Measurements from ENCODE around the gene ROPN1B. TPM values are rescaled to one million over a fixed set of nuclear protein-coding genes. Genes with fewer than 3 reads are reported as not detected.

ROPN1B gene
- total and polyA plus RNA-seq, 2 experiments from 2014 or later, result not detected

DNA sequence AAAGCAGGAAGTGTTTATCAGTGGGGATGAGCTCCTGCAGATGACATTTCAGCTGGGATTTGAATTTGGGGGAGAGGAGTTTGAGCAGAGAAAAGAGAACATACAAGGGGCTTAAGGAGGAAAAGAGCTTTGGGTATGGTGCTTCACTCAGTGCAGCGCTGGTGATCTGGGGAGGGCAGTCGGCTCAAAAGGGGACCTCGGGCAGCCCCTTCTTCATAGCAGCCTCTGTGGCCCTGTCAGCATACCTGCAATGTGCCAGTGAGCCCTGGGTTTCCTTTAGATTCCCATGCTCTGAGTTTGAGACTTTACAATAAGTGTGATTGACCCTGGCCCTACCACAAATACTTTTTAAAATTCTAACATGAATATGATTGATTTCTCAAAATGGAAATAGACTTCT, 40.2 kb downstream of the ROPN1B start:
- TF ChIP-seq, protein P1, sequence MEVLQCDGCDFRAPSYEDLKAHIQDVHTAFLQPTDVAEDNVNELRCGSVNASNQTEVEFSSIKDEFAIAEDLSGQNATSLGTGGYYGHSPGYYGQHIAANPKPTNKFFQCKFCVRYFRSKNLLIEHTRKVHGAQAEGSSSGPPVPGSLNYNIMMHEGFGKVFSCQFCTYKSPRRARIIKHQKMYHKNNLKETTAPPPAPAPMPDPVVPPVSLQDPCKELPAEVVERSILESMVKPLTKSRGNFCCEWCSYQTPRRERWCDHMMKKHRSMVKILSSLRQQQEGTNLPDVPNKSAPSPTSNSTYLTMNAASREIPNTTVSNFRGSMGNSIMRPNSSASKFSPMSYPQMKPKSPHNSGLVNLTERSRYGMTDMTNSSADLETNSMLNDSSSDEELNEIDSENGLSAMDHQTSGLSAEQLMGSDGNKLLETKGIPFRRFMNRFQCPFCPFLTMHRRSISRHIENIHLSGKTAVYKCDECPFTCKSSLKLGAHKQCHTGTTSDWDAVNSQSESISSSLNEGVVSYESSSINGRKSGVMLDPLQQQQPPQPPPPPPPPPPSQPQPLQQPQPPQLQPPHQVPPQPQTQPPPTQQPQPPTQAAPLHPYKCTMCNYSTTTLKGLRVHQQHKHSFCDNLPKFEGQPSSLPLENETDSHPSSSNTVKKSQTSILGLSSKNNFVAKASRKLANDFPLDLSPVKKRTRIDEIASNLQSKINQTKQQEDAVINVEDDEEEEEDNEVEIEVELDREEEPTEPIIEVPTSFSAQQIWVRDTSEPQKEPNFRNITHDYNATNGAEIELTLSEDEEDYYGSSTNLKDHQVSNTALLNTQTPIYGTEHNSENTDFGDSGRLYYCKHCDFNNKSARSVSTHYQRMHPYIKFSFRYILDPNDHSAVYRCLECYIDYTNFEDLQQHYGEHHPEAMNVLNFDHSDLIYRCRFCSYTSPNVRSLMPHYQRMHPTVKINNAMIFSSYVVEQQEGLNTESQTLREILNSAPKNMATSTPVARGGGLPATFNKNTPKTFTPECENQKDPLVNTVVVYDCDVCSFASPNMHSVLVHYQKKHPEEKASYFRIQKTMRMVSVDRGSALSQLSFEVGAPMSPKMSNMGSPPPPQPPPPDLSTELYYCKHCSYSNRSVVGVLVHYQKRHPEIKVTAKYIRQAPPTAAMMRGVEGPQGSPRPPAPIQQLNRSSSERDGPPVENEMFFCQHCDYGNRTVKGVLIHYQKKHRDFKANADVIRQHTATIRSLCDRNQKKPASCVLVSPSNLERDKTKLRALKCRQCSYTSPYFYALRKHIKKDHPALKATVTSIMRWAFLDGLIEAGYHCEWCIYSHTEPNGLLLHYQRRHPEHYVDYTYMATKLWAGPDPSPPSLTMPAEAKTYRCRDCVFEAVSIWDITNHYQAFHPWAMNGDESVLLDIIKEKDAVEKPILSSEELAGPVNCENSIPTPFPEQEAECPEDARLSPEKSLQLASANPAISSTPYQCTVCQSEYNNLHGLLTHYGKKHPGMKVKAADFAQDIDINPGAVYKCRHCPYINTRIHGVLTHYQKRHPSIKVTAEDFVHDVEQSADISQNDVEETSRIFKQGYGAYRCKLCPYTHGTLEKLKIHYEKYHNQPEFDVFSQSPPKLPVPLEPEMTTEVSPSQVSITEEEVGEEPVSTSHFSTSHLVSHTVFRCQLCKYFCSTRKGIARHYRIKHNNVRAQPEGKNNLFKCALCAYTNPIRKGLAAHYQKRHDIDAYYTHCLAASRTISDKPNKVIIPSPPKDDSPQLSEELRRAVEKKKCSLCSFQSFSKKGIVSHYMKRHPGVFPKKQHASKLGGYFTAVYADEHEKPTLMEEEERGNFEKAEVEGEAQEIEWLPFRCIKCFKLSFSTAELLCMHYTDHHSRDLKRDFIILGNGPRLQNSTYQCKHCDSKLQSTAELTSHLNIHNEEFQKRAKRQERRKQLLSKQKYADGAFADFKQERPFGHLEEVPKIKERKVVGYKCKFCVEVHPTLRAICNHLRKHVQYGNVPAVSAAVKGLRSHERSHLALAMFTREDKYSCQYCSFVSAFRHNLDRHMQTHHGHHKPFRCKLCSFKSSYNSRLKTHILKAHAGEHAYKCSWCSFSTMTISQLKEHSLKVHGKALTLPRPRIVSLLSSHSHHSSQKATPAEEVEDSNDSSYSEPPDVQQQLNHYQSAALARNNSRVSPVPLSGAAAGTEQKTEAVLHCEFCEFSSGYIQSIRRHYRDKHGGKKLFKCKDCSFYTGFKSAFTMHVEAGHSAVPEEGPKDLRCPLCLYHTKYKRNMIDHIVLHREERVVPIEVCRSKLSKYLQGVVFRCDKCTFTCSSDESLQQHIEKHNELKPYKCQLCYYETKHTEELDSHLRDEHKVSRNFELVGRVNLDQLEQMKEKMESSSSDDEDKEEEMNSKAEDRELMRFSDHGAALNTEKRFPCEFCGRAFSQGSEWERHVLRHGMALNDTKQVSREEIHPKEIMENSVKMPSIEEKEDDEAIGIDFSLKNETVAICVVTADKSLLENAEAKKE (CRISPR knock-in tag; IDR thresholded peaks at IDR 0.05), result no peak
- TF ChIP-seq EZH2phosphoT487 (IDR thresholded peaks at IDR 0.05; ENCODE audit: unreplicated experiment) (no peak), NANOG (IDR thresholded peaks at IDR 0.05; ENCODE audit: borderline replicate concordance) (no peak), ZNF114 (CRISPR knock-in tag; IDR thresholded peaks at IDR 0.05) (no peak), JUNB (IDR thresholded peaks at IDR 0.05; ENCODE audit: unreplicated experiment) (no peak), POLR2AphosphoS5 (IDR thresholded peaks at IDR 0.05; ENCODE audit: low read depth) (no peak), EZH2 (IDR thresholded peaks at IDR 0.05; ENCODE audit: low read depth, unreplicated experiment) (no peak), ZNF331 (CRISPR knock-in tag; IDR thresholded peaks at IDR 0.05; ENCODE audit: low read depth) (no peak), CREB1 (CRISPR knock-in tag; IDR thresholded peaks at IDR 0.05; ENCODE audit: low read depth) (no peak), STAT1 (IDR thresholded peaks at IDR 0.05; ENCODE audit: unreplicated experiment) (no peak)
- TF ChIP-seq, protein P2, sequence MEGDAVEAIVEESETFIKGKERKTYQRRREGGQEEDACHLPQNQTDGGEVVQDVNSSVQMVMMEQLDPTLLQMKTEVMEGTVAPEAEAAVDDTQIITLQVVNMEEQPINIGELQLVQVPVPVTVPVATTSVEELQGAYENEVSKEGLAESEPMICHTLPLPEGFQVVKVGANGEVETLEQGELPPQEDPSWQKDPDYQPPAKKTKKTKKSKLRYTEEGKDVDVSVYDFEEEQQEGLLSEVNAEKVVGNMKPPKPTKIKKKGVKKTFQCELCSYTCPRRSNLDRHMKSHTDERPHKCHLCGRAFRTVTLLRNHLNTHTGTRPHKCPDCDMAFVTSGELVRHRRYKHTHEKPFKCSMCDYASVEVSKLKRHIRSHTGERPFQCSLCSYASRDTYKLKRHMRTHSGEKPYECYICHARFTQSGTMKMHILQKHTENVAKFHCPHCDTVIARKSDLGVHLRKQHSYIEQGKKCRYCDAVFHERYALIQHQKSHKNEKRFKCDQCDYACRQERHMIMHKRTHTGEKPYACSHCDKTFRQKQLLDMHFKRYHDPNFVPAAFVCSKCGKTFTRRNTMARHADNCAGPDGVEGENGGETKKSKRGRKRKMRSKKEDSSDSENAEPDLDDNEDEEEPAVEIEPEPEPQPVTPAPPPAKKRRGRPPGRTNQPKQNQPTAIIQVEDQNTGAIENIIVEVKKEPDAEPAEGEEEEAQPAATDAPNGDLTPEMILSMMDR (conservative IDR thresholded peaks at IDR 0.05; ENCODE audit: low read depth in 2 of 2), result no peak
- TF ChIP-seq, protein P3, sequence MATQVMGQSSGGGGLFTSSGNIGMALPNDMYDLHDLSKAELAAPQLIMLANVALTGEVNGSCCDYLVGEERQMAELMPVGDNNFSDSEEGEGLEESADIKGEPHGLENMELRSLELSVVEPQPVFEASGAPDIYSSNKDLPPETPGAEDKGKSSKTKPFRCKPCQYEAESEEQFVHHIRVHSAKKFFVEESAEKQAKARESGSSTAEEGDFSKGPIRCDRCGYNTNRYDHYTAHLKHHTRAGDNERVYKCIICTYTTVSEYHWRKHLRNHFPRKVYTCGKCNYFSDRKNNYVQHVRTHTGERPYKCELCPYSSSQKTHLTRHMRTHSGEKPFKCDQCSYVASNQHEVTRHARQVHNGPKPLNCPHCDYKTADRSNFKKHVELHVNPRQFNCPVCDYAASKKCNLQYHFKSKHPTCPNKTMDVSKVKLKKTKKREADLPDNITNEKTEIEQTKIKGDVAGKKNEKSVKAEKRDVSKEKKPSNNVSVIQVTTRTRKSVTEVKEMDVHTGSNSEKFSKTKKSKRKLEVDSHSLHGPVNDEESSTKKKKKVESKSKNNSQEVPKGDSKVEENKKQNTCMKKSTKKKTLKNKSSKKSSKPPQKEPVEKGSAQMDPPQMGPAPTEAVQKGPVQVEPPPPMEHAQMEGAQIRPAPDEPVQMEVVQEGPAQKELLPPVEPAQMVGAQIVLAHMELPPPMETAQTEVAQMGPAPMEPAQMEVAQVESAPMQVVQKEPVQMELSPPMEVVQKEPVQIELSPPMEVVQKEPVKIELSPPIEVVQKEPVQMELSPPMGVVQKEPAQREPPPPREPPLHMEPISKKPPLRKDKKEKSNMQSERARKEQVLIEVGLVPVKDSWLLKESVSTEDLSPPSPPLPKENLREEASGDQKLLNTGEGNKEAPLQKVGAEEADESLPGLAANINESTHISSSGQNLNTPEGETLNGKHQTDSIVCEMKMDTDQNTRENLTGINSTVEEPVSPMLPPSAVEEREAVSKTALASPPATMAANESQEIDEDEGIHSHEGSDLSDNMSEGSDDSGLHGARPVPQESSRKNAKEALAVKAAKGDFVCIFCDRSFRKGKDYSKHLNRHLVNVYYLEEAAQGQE (IDR thresholded peaks at IDR 0.05; ENCODE audit: unreplicated experiment), result no peak
- TF ChIP-seq, protein P4, sequence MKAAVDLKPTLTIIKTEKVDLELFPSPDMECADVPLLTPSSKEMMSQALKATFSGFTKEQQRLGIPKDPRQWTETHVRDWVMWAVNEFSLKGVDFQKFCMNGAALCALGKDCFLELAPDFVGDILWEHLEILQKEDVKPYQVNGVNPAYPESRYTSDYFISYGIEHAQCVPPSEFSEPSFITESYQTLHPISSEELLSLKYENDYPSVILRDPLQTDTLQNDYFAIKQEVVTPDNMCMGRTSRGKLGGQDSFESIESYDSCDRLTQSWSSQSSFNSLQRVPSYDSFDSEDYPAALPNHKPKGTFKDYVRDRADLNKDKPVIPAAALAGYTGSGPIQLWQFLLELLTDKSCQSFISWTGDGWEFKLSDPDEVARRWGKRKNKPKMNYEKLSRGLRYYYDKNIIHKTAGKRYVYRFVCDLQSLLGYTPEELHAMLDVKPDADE (IDR thresholded peaks at IDR 0.05), result no peak
- no peak overlapping the region for H3K4me3 ChIP-seq
- no peak overlapping the region for H2AFZ ChIP-seq
- H3F3A ChIP-seq (replicated peaks; ENCODE audit: low read depth), result no peaks in the 10 kb centered on the region
- no peaks in the 10 kb centered on the region for H3K79me2 ChIP-seq (replicated peaks; ENCODE audit: insufficient read depth)
- Mint-ChIP-seq H3K36me3 (ENCODE audit: low read depth) (peaks cover 7% of the 10 kb centered on the region; the same call in 1 of the 3 replicates), H3K9me3 (no peaks in the 10 kb centered on the region), H3K27ac (no peak overlapping the region), H3K27me3 (ENCODE audit: insufficient read depth, low read depth, poor library complexity) (peaks cover 5% of the 10 kb centered on the region), H3K4me1 (peaks cover 9% of the 10 kb centered on the region), H3K4me3 (no peak overlapping the region)
- no peak for DNase-seq (ENCODE audit: low spot score)
- ATAC-seq, result no peak
- no peak overlapping the region for H3K4me2 ChIP-seq
- no peaks in the 10 kb centered on the region; the same call in 1 of the 2 replicates for H3K4me1 ChIP-seq (ENCODE audit: insufficient read depth)
- H3K27ac ChIP-seq (ENCODE audit: low read depth), result no peak overlapping the region
- no peaks in the 10 kb centered on the region for H3K27me3 ChIP-seq (ENCODE audit: insufficient read depth)
- H3K36me3 ChIP-seq (ENCODE audit: insufficient read depth), result no peaks in the 10 kb centered on the region
- no peaks in the 10 kb centered on the region for H3K9me2 ChIP-seq (ENCODE audit: insufficient read depth)
- H4K20me1 ChIP-seq (replicated peaks; ENCODE audit: insufficient read depth), result no peaks in the 10 kb centered on the region

Data from GM23338 (cell line).